ENCODE measurements around the gene CCDC87. TPM values are rescaled to one million over a fixed set of nuclear protein-coding genes. Genes with fewer than 3 reads are reported as not detected.
"Not testable (repeated sequence)": the region's sequence is repeated elsewhere in the genome, so short reads cannot be mapped to it uniquely, and the experiment has no call there.

Gene CCDC87
- polyA plus RNA-seq, 3 donors, result 0.28 to 0.36 (median 0.28) TPM

DNA sequence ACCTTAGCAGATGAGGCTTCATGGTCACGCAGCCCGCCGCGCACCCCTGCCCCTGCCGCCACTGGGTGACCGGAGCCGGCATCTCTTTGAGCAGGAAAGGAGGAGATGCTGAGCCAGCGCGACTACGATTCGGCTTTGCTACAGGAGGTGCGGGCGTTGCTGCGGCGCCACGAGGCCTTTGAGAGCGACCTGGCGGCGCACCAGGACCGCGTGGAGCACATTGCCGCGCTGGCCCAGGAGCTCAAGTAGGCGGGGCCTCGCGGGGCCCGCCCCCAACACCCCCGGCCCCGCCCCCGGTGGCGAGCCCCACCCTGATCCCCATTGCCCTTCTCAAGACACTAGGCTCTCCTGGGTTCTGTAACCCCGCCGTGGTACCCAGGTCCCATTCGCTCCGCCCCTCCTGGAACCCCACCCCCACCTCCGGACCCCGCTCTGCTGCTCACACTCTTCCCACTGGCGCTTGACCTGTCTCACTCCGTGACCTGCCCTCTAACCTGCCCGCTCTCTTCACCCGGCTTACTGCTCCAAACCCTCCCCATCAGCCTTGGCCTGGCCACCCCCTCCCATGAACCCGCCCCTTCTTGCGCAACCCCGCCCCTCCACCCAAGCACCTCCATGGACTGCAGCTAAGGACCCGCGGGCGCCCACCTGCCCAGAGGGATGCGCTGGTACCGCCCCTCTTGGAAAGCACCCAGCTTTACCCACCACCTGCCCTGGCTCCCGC, 33.6 kb downstream of the CCDC87 start:
- no peak for DNase-seq (ENCODE audit: low read depth in 3 of 3, low spot score in 2 of 3)

GRCh38 chr11:66557733-66558326, 35.0 kb downstream of the CCDC87 start:
- no peak for DNase-seq (ENCODE audit: low read depth in 3 of 3, low spot score in 2 of 3)

- DNase-seq (ENCODE audit: low read depth in 3 of 3, low spot score in 2 of 3), result no peak
Measured at GRCh38 chr11:66556086-66556485, 36.8 kb downstream of the CCDC87 start.

- DNase-seq (ENCODE audit: low read depth in 3 of 3, low spot score in 2 of 3), result no peak
Measured at GRCh38 chr11:66555416-66555815, 37.4 kb downstream of the CCDC87 start.

DNA sequence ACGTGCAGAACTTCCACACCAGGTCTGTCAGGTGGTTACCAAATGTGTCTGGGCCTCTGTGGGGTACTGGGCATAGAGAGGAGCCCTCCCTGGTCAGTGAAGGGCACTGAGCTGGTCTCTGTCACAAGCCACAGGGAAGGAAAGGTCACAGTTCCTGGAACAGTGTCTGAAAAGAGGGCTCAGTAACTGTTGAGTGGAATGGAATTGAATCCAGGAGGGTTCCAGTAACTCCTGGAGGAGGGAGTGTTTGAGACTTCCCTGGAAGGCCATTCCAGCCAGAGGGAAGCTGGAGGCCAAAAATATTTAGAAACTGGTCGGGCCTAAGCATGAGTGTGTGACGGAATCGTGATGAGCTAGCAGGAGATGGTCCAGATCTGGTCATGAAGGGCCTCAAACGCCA, 38.3 kb downstream of the CCDC87 start:
- DNase-seq (ENCODE audit: low read depth in 3 of 3, low spot score in 2 of 3), result no peak

DNA sequence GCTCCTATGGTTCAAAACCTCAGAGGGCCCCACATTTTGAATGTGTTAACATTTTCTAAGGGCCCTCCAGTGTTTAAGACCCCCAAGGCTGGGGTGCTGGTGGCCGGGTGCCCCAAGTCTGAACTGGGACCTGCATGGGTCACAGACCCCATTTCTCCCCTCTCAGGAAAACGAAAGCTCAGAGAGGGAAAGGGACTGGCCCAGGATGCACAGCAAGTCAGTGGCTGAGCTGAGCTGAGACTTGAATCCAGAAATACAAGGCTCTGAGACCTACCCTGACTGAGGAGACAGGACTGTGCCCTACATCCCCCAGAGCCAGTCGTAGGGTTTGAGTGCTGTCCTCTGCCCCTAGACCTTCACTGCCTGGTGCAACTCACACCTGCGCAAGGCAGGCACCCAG, 42.0 kb downstream of the CCDC87 start:
- DNase-seq (ENCODE audit: low read depth in 3 of 3, low spot score in 2 of 3), result no peak

- DNase-seq (ENCODE audit: low read depth in 3 of 3, low spot score in 2 of 3), result no peak
Measured at GRCh38 chr11:66549696-66550095, 43.2 kb downstream of the CCDC87 start.

DNA sequence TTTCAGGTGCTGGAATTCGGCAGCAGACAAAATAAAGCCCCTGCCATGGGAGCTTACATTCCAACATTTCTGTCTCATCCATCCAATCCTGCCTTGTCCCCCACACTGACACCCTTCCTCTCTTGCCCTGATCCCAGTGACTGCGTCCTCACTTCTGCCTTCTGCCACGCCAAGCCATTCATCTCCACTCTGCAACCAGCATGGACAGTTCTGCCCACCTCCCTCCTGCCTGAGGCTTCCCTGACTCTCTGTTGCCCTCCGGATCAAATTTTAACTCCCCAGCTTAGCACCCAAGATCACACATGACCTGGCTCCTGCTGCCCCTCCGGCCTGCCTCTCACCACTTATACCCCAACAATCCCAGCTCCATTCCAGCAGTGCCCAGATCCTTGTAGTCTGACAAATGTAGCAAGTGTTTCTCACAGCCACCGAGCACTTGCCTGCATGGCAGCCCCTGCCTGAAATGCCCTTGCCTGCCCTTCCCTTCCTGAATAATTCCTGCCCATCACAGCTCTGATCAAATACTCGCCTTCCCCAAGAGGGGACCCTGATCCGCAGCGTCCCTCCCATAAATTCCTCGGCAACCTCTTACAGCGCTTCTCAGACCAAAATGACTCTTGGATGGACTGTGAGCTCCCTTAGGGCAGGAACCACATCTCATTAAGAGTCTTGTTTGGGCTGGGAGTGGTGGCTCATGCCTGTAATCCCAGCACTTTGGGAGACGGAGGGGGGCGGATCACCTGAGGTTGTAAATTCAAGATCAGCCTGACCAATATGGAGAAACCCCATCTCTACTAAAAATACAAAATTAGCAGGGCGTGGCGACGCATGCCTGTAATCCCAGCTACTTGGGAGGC, 43.9 kb downstream of the CCDC87 start:
- DNase-seq (ENCODE audit: low read depth in 3 of 3, low spot score in 2 of 3), result no peak

- no peak for DNase-seq (ENCODE audit: low read depth in 3 of 3, low spot score in 2 of 3)
Measured at GRCh38 chr11:66548041-66548440, 44.8 kb downstream of the CCDC87 start.

- DNase-seq (ENCODE audit: low read depth in 3 of 3, low spot score in 2 of 3), result no peak
Measured at GRCh38 chr11:66547662-66548009, 45.2 kb downstream of the CCDC87 start.

GRCh38 chr11:66546966-66547661, 45.7 kb downstream of the CCDC87 start:
- no peak for DNase-seq (ENCODE audit: low read depth in 3 of 3, low spot score in 2 of 3)

GRCh38 chr11:66546368-66546965, 46.4 kb downstream of the CCDC87 start, which contains the start of gene ACTN3:
Gene ACTN3, plus strand, starts transcription at chr11:66546903. Its CDS starts 35 bp downstream, at chr11:66546938.
- DNase-seq (ENCODE audit: low read depth in 3 of 3, low spot score in 2 of 3), result no peak

DNA sequence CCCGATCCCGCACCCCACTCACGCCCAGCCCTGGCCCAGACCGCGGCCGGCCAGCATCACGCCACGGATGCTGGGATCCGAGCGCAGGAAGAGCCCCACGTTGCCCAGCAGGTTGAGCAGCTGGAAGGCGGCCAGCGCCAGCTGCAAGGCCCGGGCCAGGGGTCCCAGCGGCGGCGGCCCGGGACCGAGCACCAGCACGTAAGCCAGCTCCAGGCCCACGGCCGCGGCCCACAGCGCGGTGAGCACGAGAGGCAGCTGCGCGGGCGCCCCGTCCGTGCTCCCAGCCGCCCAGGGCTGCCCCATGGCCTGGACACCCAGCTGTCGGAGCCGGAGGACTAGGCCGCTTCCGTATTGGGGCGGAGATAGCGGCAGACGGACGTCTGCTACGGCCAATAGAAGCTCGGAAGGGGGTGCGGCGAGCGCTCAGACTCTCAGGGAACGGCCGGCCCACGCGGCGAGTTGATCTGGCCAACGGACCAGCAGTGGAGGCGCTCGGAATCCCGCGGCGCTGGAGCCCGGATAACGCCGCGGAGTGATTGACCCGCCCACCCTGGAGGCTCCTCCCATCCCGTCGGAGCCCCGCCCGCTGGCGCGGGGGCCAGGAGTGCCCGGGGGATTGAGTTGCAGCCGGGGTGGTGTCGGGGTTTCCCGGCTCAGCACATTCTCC, 47.0 kb downstream of the CCDC87 start, which contains the start of gene ZDHHC24:
Gene ZDHHC24 (minus strand): TSS at position 348 of the 667 bp plus-strand sequence. CDS start 45 bp downstream, at position 303.
- peak; percentile 73 to 85 (median 74) for DNase-seq (ENCODE audit: low read depth in 3 of 3, low spot score in 2 of 3)

GRCh38 chr11:66544952-66545351, 47.9 kb downstream of the CCDC87 start:
- not testable (repeated sequence) for DNase-seq (ENCODE audit: low read depth in 3 of 3, low spot score in 2 of 3)

DNA sequence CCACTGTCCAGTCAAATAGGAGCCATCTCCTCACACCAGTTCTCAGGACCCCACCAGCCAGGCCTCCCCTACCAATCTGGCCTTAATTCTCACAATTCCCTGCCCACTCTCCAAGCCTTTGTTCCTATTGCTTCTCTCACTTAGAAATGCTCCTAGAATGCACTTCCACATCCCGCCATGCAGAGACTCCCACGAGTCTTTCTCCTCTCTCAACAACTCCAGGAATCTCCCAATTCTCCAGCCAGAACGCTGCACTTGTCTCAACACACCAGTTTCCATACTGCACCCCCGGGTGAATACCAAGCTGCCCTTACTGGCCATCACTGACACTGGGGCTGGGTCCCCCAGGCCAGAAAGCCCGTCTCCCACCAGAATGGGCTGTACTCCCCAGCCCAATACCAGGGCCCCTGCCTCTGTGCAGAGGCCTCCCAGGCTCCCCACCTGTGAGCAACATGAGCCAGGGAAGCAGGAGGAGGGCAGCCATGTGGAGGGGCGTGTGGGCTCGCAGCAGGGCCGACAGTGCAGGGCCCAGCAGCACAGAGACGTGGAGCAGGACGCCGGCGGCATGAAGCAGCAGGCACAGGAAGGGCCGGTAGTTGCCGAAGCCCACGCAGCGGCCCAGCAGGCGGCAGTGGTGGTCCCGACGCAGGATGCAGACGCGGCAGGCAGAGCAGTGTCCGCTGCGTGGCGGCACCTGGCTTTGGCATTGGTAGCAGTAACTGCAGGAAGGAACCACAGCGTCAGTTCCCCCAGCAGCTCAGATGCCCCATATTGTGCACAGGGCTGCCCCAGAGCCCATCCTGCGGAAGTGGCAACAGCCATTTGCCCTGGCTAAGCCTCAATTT, 49.4 kb downstream of the CCDC87 start:
- no peak for DNase-seq (ENCODE audit: low read depth in 3 of 3, low spot score in 2 of 3)

- no peak for DNase-seq (ENCODE audit: low read depth in 3 of 3, low spot score in 2 of 3)
Measured at GRCh38 chr11:66542362-66542761, 50.5 kb downstream of the CCDC87 start.

DNA sequence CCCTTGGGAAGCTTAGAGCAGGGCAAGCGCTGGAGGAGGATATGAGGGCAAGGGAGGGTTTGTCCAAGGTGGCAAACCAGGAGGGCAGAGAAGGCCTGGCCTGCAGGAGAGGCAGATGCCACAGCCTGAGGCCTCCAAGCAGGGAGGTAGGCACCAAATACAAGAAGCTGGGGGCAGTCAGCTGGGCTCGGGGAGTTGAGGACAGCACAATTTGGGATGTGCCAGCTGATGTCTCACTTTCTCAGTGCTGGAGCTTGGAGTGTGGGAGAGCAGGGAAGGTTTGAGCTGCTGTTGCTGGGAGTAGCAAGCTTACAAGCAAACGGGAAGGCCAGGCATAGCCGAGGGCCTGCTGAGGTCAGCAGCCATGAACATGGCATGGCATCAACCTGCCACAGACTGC, 51.0 kb downstream of the CCDC87 start:
- no peak for DNase-seq (ENCODE audit: low read depth in 3 of 3, low spot score in 2 of 3)

GRCh38 chr11:66540598-66540997, 52.3 kb downstream of the CCDC87 start:
- not testable (repeated sequence) for DNase-seq (ENCODE audit: low read depth in 3 of 3, low spot score in 2 of 3)
